HL-60 (cell line): ENCODE measurements around the gene ARHGAP40.

ENCODE experiments used
- GABPA ChIP-seq: IDR thresholded peaks from 2 replicates; pipeline ENCODE4 v1.6.1; 2012; ENCODE audit warnings: low read depth
- POLR2AphosphoS5 ChIP-seq: IDR thresholded peaks from 2 replicates; pipeline ENCODE4 v1.6.1; 2012; ENCODE audit warnings: low read depth
- TF ChIP-seq, protein P1 (sequence below): IDR thresholded peaks from one replicate; pipeline ENCODE4 v1.5.1; 2011; ENCODE audit warnings: low read length, control low read depth, inconsistent platforms; ENCODE audit not compliant: insufficient read depth
- TF ChIP-seq, protein P2 (sequence below): IDR thresholded peaks from 2 replicates; pipeline ENCODE4 v1.6.1; 2012; ENCODE audit warnings: low read depth; ENCODE audit not compliant: insufficient replicate concordance

DNA sequence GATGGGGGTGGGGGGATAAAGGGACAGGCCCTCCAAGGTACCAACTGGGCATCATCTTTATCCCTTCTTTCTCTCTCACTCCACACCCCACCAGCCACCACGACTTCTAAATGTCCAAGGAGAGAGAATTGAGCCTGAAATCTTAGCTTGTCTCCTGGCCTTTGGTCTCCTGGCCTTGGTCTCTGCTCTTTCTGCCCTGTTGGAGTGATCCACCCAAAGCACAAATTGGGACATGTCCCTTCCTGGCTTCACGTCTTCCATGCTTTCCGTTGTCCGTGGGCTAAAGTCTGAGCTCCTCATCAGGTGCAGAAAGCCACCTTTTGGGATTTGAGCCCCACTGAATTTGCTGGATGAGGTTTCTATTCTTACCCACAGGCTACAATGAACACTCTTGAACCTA is 12.3 kb upstream of the ARHGAP40 start:
- TF ChIP-seq, protein P1, sequence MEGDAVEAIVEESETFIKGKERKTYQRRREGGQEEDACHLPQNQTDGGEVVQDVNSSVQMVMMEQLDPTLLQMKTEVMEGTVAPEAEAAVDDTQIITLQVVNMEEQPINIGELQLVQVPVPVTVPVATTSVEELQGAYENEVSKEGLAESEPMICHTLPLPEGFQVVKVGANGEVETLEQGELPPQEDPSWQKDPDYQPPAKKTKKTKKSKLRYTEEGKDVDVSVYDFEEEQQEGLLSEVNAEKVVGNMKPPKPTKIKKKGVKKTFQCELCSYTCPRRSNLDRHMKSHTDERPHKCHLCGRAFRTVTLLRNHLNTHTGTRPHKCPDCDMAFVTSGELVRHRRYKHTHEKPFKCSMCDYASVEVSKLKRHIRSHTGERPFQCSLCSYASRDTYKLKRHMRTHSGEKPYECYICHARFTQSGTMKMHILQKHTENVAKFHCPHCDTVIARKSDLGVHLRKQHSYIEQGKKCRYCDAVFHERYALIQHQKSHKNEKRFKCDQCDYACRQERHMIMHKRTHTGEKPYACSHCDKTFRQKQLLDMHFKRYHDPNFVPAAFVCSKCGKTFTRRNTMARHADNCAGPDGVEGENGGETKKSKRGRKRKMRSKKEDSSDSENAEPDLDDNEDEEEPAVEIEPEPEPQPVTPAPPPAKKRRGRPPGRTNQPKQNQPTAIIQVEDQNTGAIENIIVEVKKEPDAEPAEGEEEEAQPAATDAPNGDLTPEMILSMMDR: no peak
- TF ChIP-seq POLR2AphosphoS5 (no peak), GABPA (no peak)
- TF ChIP-seq, protein P2, sequence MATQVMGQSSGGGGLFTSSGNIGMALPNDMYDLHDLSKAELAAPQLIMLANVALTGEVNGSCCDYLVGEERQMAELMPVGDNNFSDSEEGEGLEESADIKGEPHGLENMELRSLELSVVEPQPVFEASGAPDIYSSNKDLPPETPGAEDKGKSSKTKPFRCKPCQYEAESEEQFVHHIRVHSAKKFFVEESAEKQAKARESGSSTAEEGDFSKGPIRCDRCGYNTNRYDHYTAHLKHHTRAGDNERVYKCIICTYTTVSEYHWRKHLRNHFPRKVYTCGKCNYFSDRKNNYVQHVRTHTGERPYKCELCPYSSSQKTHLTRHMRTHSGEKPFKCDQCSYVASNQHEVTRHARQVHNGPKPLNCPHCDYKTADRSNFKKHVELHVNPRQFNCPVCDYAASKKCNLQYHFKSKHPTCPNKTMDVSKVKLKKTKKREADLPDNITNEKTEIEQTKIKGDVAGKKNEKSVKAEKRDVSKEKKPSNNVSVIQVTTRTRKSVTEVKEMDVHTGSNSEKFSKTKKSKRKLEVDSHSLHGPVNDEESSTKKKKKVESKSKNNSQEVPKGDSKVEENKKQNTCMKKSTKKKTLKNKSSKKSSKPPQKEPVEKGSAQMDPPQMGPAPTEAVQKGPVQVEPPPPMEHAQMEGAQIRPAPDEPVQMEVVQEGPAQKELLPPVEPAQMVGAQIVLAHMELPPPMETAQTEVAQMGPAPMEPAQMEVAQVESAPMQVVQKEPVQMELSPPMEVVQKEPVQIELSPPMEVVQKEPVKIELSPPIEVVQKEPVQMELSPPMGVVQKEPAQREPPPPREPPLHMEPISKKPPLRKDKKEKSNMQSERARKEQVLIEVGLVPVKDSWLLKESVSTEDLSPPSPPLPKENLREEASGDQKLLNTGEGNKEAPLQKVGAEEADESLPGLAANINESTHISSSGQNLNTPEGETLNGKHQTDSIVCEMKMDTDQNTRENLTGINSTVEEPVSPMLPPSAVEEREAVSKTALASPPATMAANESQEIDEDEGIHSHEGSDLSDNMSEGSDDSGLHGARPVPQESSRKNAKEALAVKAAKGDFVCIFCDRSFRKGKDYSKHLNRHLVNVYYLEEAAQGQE: no peak
